ENCODE data around the gene LBHD2. TPM values are rescaled to one million over a fixed set of nuclear protein-coding genes. Genes with fewer than 3 reads are reported as not detected.

Gene LBHD2
- total and polyA plus RNA-seq, 2 experiments from 2014 or later: not detected

GRCh38 chr14:103057372-103058163, 26.4 kb upstream of the LBHD2 start, which contains the start of gene CDC42BPB:
TSS of gene CDC42BPB (minus strand) at chr14:103057549. CDS start at chr14:103057173, 376 bp downstream.
- Mint-ChIP-seq H3K4me1 (peaks cover 25% of the 10 kb centered on the region), H3K36me3 (ENCODE audit: low read depth) (peaks cover 4% of the 10 kb centered on the region; the same call in 1 of the 3 replicates), H3K9me3 (no peaks in the 10 kb centered on the region), H3K27ac (peak within 1 kb of the TSS; percentile 77), H3K4me3 (peak within 1 kb of the TSS; percentile 90), H3K27me3 (ENCODE audit: insufficient read depth, low read depth, poor library complexity) (peaks cover 8% of the 10 kb centered on the region)
- no peak for TF ChIP-seq ETS1 (IDR thresholded peaks at IDR 0.05)
- TF ChIP-seq POLR2AphosphoS5 (IDR thresholded peaks at IDR 0.05; ENCODE audit: low read depth): peak; percentile 90
- Histone ChIP-seq H3K27ac (ENCODE audit: low read depth) (no peak within 1 kb of the TSS), H3K79me2 (replicated peaks; ENCODE audit: insufficient read depth) (peaks cover 38% of the 10 kb centered on the region), H3K9me2 (ENCODE audit: insufficient read depth) (no peaks in the 10 kb centered on the region), H4K20me1 (replicated peaks; ENCODE audit: insufficient read depth) (peaks cover 33% of the 10 kb centered on the region), H2AFZ (peak within 1 kb of the TSS; percentile 91), H3K4me2 (peak within 1 kb of the TSS; percentile 98), H3K4me3 (peak within 1 kb of the TSS; percentile 91), H3F3A (replicated peaks; ENCODE audit: low read depth) (0 out of 2 replicates have a peak, but pooled peaks cover 7% of the 10 kb centered on the region), H3K27me3 (ENCODE audit: insufficient read depth) (no peaks in the 10 kb centered on the region), H3K36me3 (ENCODE audit: insufficient read depth) (no peaks in the 10 kb centered on the region), H3K4me1 (ENCODE audit: insufficient read depth) (peaks cover 14% of the 10 kb centered on the region)
- ATAC-seq (peak; percentile 90), DNase-seq (ENCODE audit: low spot score) (peak; percentile 92)

- Histone ChIP-seq H2AFZ (peak overlapping the region; percentile 91), H3K27me3 (ENCODE audit: insufficient read depth) (no peaks in the 10 kb centered on the region), H4K20me1 (replicated peaks; ENCODE audit: insufficient read depth) (peaks cover 26% of the 10 kb centered on the region), H3F3A (replicated peaks; ENCODE audit: low read depth) (0 out of 2 replicates have a peak, but pooled peaks cover 7% of the 10 kb centered on the region), H3K4me1 (ENCODE audit: insufficient read depth) (peaks cover 14% of the 10 kb centered on the region), H3K36me3 (ENCODE audit: insufficient read depth) (no peaks in the 10 kb centered on the region), H3K4me3 (peak overlapping the region; percentile 91), H3K9me2 (ENCODE audit: insufficient read depth) (no peaks in the 10 kb centered on the region), H3K79me2 (replicated peaks; ENCODE audit: insufficient read depth) (peaks cover 30% of the 10 kb centered on the region), H3K27ac (ENCODE audit: low read depth) (no peak overlapping the region), H3K4me2 (peak overlapping the region; percentile 98)
- no peak for TF ChIP-seq POLR2AphosphoS5 (IDR thresholded peaks at IDR 0.05; ENCODE audit: low read depth)
- peak in 1 of 2 experiments; percentile 28; a peak in 1 of 4 replicates for TF ChIP-seq CTCF (conservative IDR thresholded peaks at IDR 0.05; ENCODE audit: low read depth in 2 of 2)
- peaks cover 4% of the 10 kb centered on the region; the same call in 1 of the 3 replicates for H3K36me3 Mint-ChIP-seq (ENCODE audit: low read depth)
- ATAC-seq: peak; percentile 37
- no peaks in the 10 kb centered on the region for H3K9me3 Mint-ChIP-seq
- peak; percentile 55 for DNase-seq (ENCODE audit: low spot score)
- peaks cover 8% of the 10 kb centered on the region for H3K27me3 Mint-ChIP-seq (ENCODE audit: insufficient read depth, low read depth, poor library complexity)
- H3K4me3 Mint-ChIP-seq: peak overlapping the region; percentile 87
- no peak overlapping the region for H3K27ac Mint-ChIP-seq
- peaks cover 25% of the 10 kb centered on the region for H3K4me1 Mint-ChIP-seq
These were observed 25.6 kb upstream of the LBHD2 start for GRCh38 chr14:103058164-103059055.

Measured in GM23338 (cell line).